Thyroid gland (tissue), 4 donors: ENCODE measurements around the gene CS. TPM values are rescaled to one million over a fixed set of nuclear protein-coding genes. Genes with fewer than 3 reads are reported as not detected.

Experiments
- DNase-seq, 2 donors: peaks; one replicate each; pipeline ENCODE4 v3.0.0-alpha.2; 2019
- H3K27ac ChIP-seq, 3 donors: fragments of 200-600 bp; sonication (generic); 1 replicate in 2 of 3; 2 replicates in 1 of 3; pipeline ENCODE4 v1.5.1; 2016 to 2019; ENCODE audit warnings: mild to moderate bottlenecking in 1 of 3, moderate library complexity in 1 of 3
- H3K27me3 ChIP-seq: fragments of 200-600 bp; sonication (generic); one replicate; pipeline ENCODE4 v1.5.1; 2019
- H3K36me3 ChIP-seq, 2 donors: fragments of 200-600 bp; sonication (generic); one replicate each; pipeline ENCODE4 v1.5.1; 2016 to 2019
- H3K4me1 ChIP-seq, 2 donors: fragments of 200-600 bp; sonication (generic); one replicate each; pipeline ENCODE4 v1.5.1; 2017 to 2019
- H3K4me3 ChIP-seq, 3 donors: fragments of 200-600 bp; sonication (generic); replicated peaks in 1 of 3; 1 replicate in 2 of 3; 2 replicates in 1 of 3; pipeline ENCODE4 v1.5.1; 2016; ENCODE audit warnings: mild to moderate bottlenecking in 1 of 3
- H3K9me3 ChIP-seq: fragments of 200-600 bp; sonication (generic); one replicate; pipeline ENCODE4 v1.5.1; 2017
- CTCF ChIP-seq, 6 experiments: fragments of 200-600 bp in 3 of 6; fragments of 450-650 bp in 3 of 6; sonication (generic) in 3 of 6; IDR thresholded peaks; one replicate each; pipeline ENCODE4 v1.5.1; 2016 to 2019; ENCODE audit warnings: antibody characterized with exemption in 6 of 6, mild to moderate bottlenecking in 2 of 6, inconsistent platforms in 1 of 6, moderate library complexity in 1 of 6
- POLR2A ChIP-seq, 2 donors: fragments of 450-650 bp; IDR thresholded peaks; one replicate each; pipeline ENCODE4 v1.6.1; 2017; ENCODE audit warnings: antibody characterized with exemption in 2 of 2, mild to moderate bottlenecking in 2 of 2, moderate library complexity in 1 of 2
- WGBS, 2 donors: methylation state at CpG; one replicate each; pipeline ENCODE4 v1.1.5; 2017; 5-methylcytosine and 5-hydroxymethylcytosine counted together
- intact Hi-C: fragments of 100-400 bp; cut with DNase I; formaldehyde crosslinking; loops from one replicate; pipeline ENCODE4 v1.15.1; 2023
- total RNA-seq, 4 donors: library from RNA; depleted of rRNA; stranded (reverse); fragments of >200 nt; gene quantifications; one replicate each; pipeline ENCODE4 v1.2.3, GENCODE V29; 2016

CS gene
- total RNA-seq, 4 donors from 2014 or later = 110 to 190 (median 118) TPM

- Histone ChIP-seq H3K36me3 (peaks cover 31 to 33% of the 10 kb centered on the region in 2 donors), H3K9me3 (no peaks in the 10 kb centered on the region), H3K27ac (peak overlapping the region; percentile 77 to 86 (median 83)), H3K4me1 (peaks cover 10 to 20% of the 10 kb centered on the region in 2 donors), H3K27me3 (no peaks in the 10 kb centered on the region), H3K4me3 (peak overlapping the region; percentile 67 to 92 (median 78))
- intact Hi-C loops = no loop called here
- DNase-seq = peak; percentile 17 to 23
- TF ChIP-seq POLR2A (IDR thresholded peaks at IDR 0.05) = no peak
- TF ChIP-seq CTCF (IDR thresholded peaks at IDR 0.05) = no peak
- WGBS, 2 donors = 0% methylated on average over 6 to 13 of the region's 27 CpGs
Observed at GRCh38 chr12:56257491-56258067, 42.6 kb downstream of the CS start.

GRCh38 chr12:56257071-56257470 lies 43.1 kb downstream of the CS start:
- 67% methylated on average over 8 of the region's 8 CpGs for whole genome bisulfite sequencing, 2 donors
- intact Hi-C loops = no loop called here
- Histone ChIP-seq H3K36me3 (peaks cover 36 to 38% of the 10 kb centered on the region in 2 donors), H3K27me3 (no peaks in the 10 kb centered on the region), H3K9me3 (no peaks in the 10 kb centered on the region), H3K4me1 (peaks cover 10 to 20% of the 10 kb centered on the region in 2 donors), H3K27ac (no peak overlapping the region), H3K4me3 (peak overlapping the region in 2 of 3 donors; percentile 67 to 92)
- TF ChIP-seq POLR2A (IDR thresholded peaks at IDR 0.05) (no peak), CTCF (IDR thresholded peaks at IDR 0.05) (no peak)
- DNase-seq = no peak

GRCh38 chr12:56256326-56256960 lies 43.7 kb downstream of the CS start:
- TF ChIP-seq CTCF (IDR thresholded peaks at IDR 0.05) = no peak
- no peak for TF ChIP-seq POLR2A (IDR thresholded peaks at IDR 0.05)
- DNase-seq = no peak
- Histone ChIP-seq H3K9me3 (no peaks in the 10 kb centered on the region), H3K4me1 (peaks cover 10 to 20% of the 10 kb centered on the region in 2 donors), H3K27me3 (no peaks in the 10 kb centered on the region), H3K36me3 (peaks cover 42 to 43% of the 10 kb centered on the region in 2 donors), H3K27ac (no peak overlapping the region), H3K4me3 (no peak overlapping the region)
- 44 to 47% methylated on average over 4 of the region's 4 CpGs for WGBS, 2 donors
- intact Hi-C loops = no loop called here

- WGBS, 2 donors = 72 to 79% methylated on average over 7 of the region's 7 CpGs
- H3K27me3 ChIP-seq = no peaks in the 10 kb centered on the region
- peaks cover 47 to 48% of the 10 kb centered on the region in 2 donors for H3K36me3 ChIP-seq
- DNase-seq = no peak
- H3K9me3 ChIP-seq = no peaks in the 10 kb centered on the region
- intact Hi-C loops = no loop called here
- no peak overlapping the region for H3K27ac ChIP-seq
- TF ChIP-seq CTCF (IDR thresholded peaks at IDR 0.05) (no peak), POLR2A (IDR thresholded peaks at IDR 0.05) (no peak)
- no peak overlapping the region for H3K4me3 ChIP-seq
- H3K4me1 ChIP-seq = peaks cover 10 to 20% of the 10 kb centered on the region in 2 donors
Observed at GRCh38 chr12:56255671-56256070, 44.5 kb downstream of the CS start.

GRCh38 chr12:56253091-56253490 lies 47.0 kb downstream of the CS start:
- H3K4me1 ChIP-seq = peaks cover 7 to 14% of the 10 kb centered on the region in 2 donors
- WGBS, 2 donors = 92 to 99% methylated on average over 10 to 11 of the region's 11 CpGs
- H3K4me3 ChIP-seq = no peak overlapping the region
- H3K9me3 ChIP-seq = no peaks in the 10 kb centered on the region
- intact Hi-C loops = no loop called here
- H3K27me3 ChIP-seq = no peaks in the 10 kb centered on the region
- TF ChIP-seq POLR2A (IDR thresholded peaks at IDR 0.05) (no peak), CTCF (IDR thresholded peaks at IDR 0.05) (no peak)
- H3K27ac ChIP-seq = no peak overlapping the region
- no peak for DNase-seq
- peaks cover 71% of the 10 kb centered on the region in 2 donors for H3K36me3 ChIP-seq
